Stomach (tissue), 4 donors: ENCODE measurements around the gene DIP2A.

ENCODE experiments used
- CTCF ChIP-seq, 7 experiments: fragments of 450-650 bp in 4 of 7; fragments of 200-600 bp in 3 of 7; sonication (generic) in 3 of 7; IDR thresholded peaks; one replicate each; pipeline ENCODE4 v1.5.1; 2016 to 2019; ENCODE audit warnings: antibody characterized with exemption in 7 of 7, control low read depth in 2 of 7, mild to moderate bottlenecking in 1 of 7
- EP300 ChIP-seq: sonication (generic); formaldehyde crosslinking; IDR thresholded peaks from one replicate; pipeline ENCODE4 v1.6.1; 2017; ENCODE audit warnings: antibody characterized with exemption
- POLR2A ChIP-seq, 4 donors: fragments of 450-650 bp; IDR thresholded peaks; one replicate each; pipeline ENCODE4 v1.6.1; 2016; ENCODE audit warnings: antibody characterized with exemption in 4 of 4, control low read depth in 2 of 4, mild to moderate bottlenecking in 1 of 4, moderate library complexity in 1 of 4

DNA sequence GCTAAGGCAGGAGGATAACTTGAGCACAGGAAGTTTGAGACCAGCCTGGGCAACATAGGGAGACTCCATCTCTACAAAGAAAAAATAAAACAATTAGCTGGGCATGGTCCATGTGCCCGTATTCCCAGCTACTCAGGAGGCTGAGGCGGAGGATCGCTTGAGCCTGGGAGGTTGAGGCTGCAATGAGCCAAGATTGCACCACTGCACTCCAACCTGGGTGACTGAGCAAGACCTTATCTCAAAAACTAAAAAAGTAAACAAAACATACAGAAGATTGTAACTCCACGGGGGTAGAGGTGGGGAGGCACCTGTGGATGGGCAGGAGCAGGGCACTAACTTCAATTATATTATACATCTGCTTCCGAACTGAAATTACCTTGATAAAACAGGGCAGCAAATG lies 141.6 kb downstream of the DIP2A start:
- TF ChIP-seq CTCF (IDR thresholded peaks at IDR 0.05) (no peak), EP300 (no peak), POLR2A (IDR thresholded peaks at IDR 0.05) (no peak)
